Fibroblast of lung (primary cell): Measurements from ENCODE around the gene SLC43A1. TPM values are rescaled to one million over a fixed set of nuclear protein-coding genes. Genes with fewer than 3 reads are reported as not detected.
"Not testable (repeated sequence)": the region's sequence is repeated elsewhere in the genome, so short reads cannot be mapped to it uniquely, and the experiment has no call there.

Source experiments
- DNase-seq, 2 donors: peaks; one replicate each; pipeline versions ENCODE4 v3.0.0 to v3.0.0-alpha.2; 2010; ENCODE audit warnings: low read depth in 2 of 2
- H2AFZ ChIP-seq: 2 replicates; pipeline ENCODE4 v1.5.1; 2012; ENCODE audit warnings: low read length, control low read depth, inconsistent platforms
- H3K27ac ChIP-seq: 2 replicates; pipeline ENCODE4 v1.5.1; 2011; ENCODE audit warnings: low read length, control low read depth; ENCODE audit not compliant: insufficient read depth
- H3K27me3 ChIP-seq: 2 replicates; pipeline ENCODE4 v1.5.1; 2011; ENCODE audit warnings: mild to moderate bottlenecking, low read length; ENCODE audit not compliant: control insufficient read depth, insufficient read depth
- H3K36me3 ChIP-seq: 2 replicates; pipeline ENCODE4 v1.5.1; 2011; ENCODE audit warnings: low read length; ENCODE audit not compliant: control insufficient read depth, insufficient read depth
- H3K4me1 ChIP-seq: 2 replicates; pipeline ENCODE4 v1.5.1; 2011; ENCODE audit warnings: low read length; ENCODE audit not compliant: control insufficient read depth, insufficient read depth; ENCODE audit errors: extremely low read depth
- H3K4me2 ChIP-seq: 2 replicates; pipeline ENCODE4 v1.5.1; 2011; ENCODE audit warnings: low read length, control low read depth; ENCODE audit not compliant: insufficient read depth; ENCODE audit errors: extremely low read depth
- H3K4me3 ChIP-seq, 4 experiments: fragments of 200-600 bp in 1 of 4; sonication (generic) in 1 of 4; replicated peaks in 1 of 4; 2 replicates each; pipeline ENCODE4 v1.5.1; 2011 to 2016; ENCODE audit warnings: low read length in 4 of 4, low read depth in 3 of 4, mild to moderate bottlenecking in 3 of 4, control low read depth in 2 of 4, inconsistent platforms in 1 of 4, mixed read lengths in 1 of 4; ENCODE audit not compliant: insufficient read depth in 1 of 4; ENCODE audit errors: control extremely low read depth in 1 of 4
- H3K79me2 ChIP-seq: 2 replicates; pipeline ENCODE4 v1.5.1; 2012; ENCODE audit warnings: mild to moderate bottlenecking, low read length, inconsistent platforms; ENCODE audit not compliant: control insufficient read depth, insufficient read depth
- H3K9ac ChIP-seq: 2 replicates; pipeline ENCODE4 v1.5.1; 2011; ENCODE audit warnings: mild to moderate bottlenecking, low read length, control low read depth; ENCODE audit not compliant: insufficient read depth
- H3K9me3 ChIP-seq: 2 replicates; pipeline ENCODE4 v1.5.1; 2012; ENCODE audit warnings: low read depth, low read length; ENCODE audit not compliant: control insufficient read depth, insufficient read depth
- H4K20me1 ChIP-seq: 2 replicates; pipeline ENCODE4 v1.5.1; 2011; ENCODE audit warnings: low read length; ENCODE audit not compliant: control insufficient read depth, insufficient read depth; ENCODE audit errors: extremely low read depth
- CTCF ChIP-seq, 2 donors: IDR thresholded peaks in 1 of 2; conservative IDR thresholded peaks in 1 of 2; 1 replicate in 1 of 2; 2 replicates in 1 of 2; pipeline ENCODE4 v1.5.1; 2011 to 2012; ENCODE audit warnings: low read length in 2 of 2, control low read depth in 1 of 2, inconsistent platforms in 1 of 2, low read depth in 1 of 2, mild to moderate bottlenecking in 1 of 2
- EZH2 ChIP-seq: IDR thresholded peaks from 2 replicates; pipeline ENCODE4 v1.5.1; 2012; ENCODE audit warnings: low read length, control low read depth, mild to moderate bottlenecking; ENCODE audit errors: missing control alignments
- polyA plus RNA-seq, 2 donors: library from polyadenylated mRNA; depleted of rRNA in 1 of 2; stranded (reverse) in 1 of 2; unstranded in 1 of 2; fragments of >200 nt; gene quantifications; 2 replicates each; pipeline ENCODE4 v1.2.1, GENCODE V29; 2011 to 2012; ENCODE audit warnings: missing spikeins in 1 of 2
- total RNA-seq: library from RNA; depleted of rRNA; stranded (reverse); fragments of >200 nt; gene quantifications from 2 replicates; pipeline ENCODE4 v1.2.1, GENCODE V29; 2014

Gene SLC43A1
- total and polyA plus RNA-seq, 2 donors (not counting 1 experiment from before 2014, with no cell fraction given): 13.2 to 19.8 TPM

GRCh38 chr11:57541169-57541568, 25.7 kb upstream of the SLC43A1 start:
- H4K20me1 ChIP-seq: no peaks in the 10 kb centered on the region
- no peak overlapping the region for H3K27ac ChIP-seq
- H3K4me1 ChIP-seq: no peaks in the 10 kb centered on the region
- no peak for DNase-seq
- no peak overlapping the region for H3K4me2 ChIP-seq
- no peaks in the 10 kb centered on the region for H3K9me3 ChIP-seq
- H3K79me2 ChIP-seq: no peaks in the 10 kb centered on the region
- no peak overlapping the region for H3K4me3 ChIP-seq
- no peak overlapping the region for H2AFZ ChIP-seq
- no peaks in the 10 kb centered on the region for H3K36me3 ChIP-seq
- H3K27me3 ChIP-seq: peaks cover 12% of the 10 kb centered on the region
- no peak overlapping the region for H3K9ac ChIP-seq
- no peak for TF ChIP-seq EZH2
- TF ChIP-seq CTCF (conservative IDR thresholded peaks at IDR 0.05 in 1 of 2, IDR thresholded peaks at IDR 0.05 in 1 of 2; ENCODE audit: low read depth in 1 of 2, low read length in 2 of 2): no peak

DNA sequence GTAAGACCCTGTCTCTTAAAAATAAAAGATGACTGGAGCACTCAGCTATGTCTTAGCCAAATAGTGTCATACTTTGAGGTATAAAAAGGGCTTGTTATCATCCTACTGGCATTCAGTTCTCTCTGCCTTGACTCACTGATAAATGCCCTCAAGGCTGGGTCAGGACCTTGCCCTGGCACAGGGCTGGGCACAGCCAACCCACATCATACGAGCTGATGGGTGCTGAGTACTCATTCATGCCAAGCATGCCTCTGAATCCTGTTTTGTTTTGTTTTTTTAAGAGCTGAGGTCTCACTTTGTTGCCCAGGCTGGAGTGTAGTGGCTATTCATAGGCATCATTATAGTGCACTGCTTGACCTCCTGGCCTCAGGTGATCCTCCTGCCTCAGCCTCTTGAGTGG, 23.8 kb upstream of the SLC43A1 start:
- TF ChIP-seq EZH2 (no peak), CTCF (conservative IDR thresholded peaks at IDR 0.05 in 1 of 2, IDR thresholded peaks at IDR 0.05 in 1 of 2; ENCODE audit: low read depth in 1 of 2, low read length in 2 of 2) (no peak)
- no peaks in the 10 kb centered on the region for H3K79me2 ChIP-seq
- H3K4me1 ChIP-seq: no peaks in the 10 kb centered on the region
- H4K20me1 ChIP-seq: no peaks in the 10 kb centered on the region
- no peak overlapping the region for H3K27ac ChIP-seq
- peaks cover 12% of the 10 kb centered on the region for H3K27me3 ChIP-seq
- H3K4me2 ChIP-seq: no peak overlapping the region
- H3K4me3 ChIP-seq: no peak overlapping the region
- no peaks in the 10 kb centered on the region for H3K9me3 ChIP-seq
- DNase-seq: no peak
- H2AFZ ChIP-seq: no peak overlapping the region
- H3K36me3 ChIP-seq: no peaks in the 10 kb centered on the region
- H3K9ac ChIP-seq: no peak overlapping the region

DNA sequence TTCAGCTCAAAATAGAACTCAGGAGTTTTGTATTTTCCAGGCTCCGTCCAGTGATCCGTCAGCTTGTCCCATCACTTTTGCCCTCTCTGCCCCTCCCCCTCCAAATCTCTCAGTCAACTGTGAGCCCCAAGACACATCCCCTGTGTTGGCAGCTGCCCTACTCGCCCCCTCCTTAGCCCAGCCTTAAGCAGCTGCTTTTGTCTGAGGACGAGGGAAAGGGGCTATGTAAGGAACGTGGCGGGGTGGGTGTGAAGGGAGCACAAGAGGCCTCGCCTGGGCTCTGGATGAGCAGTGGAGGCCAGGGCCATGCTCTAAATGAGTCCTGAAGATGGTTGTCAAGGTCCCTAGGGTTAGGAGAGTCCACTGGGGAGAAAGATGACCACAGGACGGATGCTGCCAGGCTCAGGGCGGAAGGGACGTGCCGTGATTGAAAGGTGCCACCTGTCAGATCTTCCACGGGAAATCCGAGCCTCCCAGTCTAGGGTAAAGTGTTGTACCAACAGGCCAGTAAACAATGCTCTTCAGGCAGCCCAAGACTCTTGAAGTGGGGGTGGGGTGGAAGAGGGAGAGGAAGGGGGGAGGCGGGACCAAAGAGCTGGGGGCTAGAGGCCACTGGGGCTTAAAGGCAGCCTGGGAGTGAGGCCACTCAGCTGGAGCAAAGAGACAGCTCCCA, 21.6 kb upstream of the SLC43A1 start, which contains the start of gene SMTNL1:
Gene SMTNL1 (plus strand): TSS at position 649 of the 673 bp plus-strand sequence. CDS start 5,048 bp downstream, outside the sequence.
- no peak for TF ChIP-seq CTCF (conservative IDR thresholded peaks at IDR 0.05 in 1 of 2, IDR thresholded peaks at IDR 0.05 in 1 of 2; ENCODE audit: low read depth in 1 of 2, low read length in 2 of 2)
- no peak for TF ChIP-seq EZH2
- Histone ChIP-seq H4K20me1 (no peaks in the 10 kb centered on the region), H3K9me3 (no peaks in the 10 kb centered on the region), H3K9ac (no peak within 1 kb of the TSS), H3K36me3 (no peaks in the 10 kb centered on the region), H3K79me2 (no peaks in the 10 kb centered on the region), H3K27me3 (peaks cover 3% of the 10 kb centered on the region), H2AFZ (no peak within 1 kb of the TSS), H3K4me1 (no peaks in the 10 kb centered on the region), H3K4me2 (no peak within 1 kb of the TSS), H3K27ac (no peak within 1 kb of the TSS), H3K4me3 (no peak within 1 kb of the TSS)
- DNase-seq: no peak

DNA sequence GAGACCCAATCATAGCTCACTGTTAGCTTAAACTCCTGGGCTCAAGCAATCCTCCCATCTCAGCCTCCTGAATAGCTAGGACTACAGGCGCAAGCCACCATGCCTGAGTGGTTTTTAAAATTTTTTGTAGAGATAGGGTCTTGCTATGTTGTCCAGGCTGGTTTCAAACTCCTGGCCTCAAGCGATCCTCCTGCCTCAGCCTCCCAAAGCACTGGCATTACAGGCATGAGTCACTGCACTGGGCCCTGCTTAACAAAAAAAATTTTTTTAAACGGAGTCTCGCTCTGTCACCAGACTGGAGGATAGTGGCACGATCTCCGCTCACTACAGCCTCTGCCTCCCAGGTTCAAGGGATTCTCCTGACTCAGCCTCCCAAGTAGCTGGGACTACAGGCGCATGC, 18.9 kb upstream of the SLC43A1 start:
- not testable (repeated sequence) for H3K36me3 ChIP-seq, DNase-seq, H3K27ac ChIP-seq, H3K9me3 ChIP-seq, H3K4me3 ChIP-seq, H3K27me3 ChIP-seq, H3K9ac ChIP-seq, H3K4me2 ChIP-seq, H2AFZ ChIP-seq, H4K20me1 ChIP-seq, H3K4me1 ChIP-seq
- peaks cover 11% of the 10 kb centered on the region for H3K79me2 ChIP-seq
